ENCODE data around the gene TMEM263.
"Not testable (repeated sequence)": the region's sequence is repeated elsewhere in the genome, so short reads cannot be mapped to it uniquely, and the experiment has no call there.

Gene TMEM263

DNA sequence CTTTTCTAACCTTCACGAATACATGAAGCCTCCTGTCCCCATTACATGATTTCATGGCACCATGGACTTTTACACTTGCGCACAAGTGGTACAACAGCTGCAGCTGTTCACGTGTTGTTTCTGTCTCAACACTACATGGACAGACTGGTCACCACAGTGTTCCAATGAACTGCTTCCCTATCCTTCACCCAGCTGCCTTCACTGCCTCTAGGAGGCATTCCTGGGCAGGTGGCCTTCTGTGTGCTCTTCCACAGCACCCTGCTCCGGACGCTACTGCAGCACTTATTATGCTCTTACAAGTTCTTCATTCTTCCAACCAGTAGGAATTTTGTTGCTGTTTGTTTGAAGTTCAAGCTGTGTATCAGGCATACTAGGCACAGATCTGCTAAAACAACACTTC lies 29.8 kb downstream of the TMEM263 start:
- DNase-seq (ENCODE audit: low read depth in 2 of 3, low spot score in 2 of 3): no peak

DNA sequence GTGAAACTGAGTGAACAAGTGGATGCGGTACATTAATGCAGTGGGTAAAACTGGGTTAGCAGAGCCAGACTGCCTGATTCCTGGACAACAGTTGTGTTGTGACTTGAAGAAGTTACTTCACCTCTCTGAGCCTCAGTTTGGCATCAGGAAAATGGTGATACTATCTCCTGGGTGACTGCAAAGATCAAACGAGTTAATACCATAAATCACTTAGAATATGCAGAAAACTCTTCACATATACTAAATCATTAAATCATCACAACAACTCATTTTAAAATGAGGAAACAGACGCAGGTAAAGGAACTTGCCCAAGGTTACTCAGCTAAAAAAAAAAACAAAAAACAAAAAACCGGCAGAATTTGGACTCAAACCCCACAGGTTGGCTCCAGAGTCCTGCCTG lies 30.4 kb downstream of the TMEM263 start:
- no peak for DNase-seq (ENCODE audit: low read depth in 2 of 3, low spot score in 2 of 3)

DNA sequence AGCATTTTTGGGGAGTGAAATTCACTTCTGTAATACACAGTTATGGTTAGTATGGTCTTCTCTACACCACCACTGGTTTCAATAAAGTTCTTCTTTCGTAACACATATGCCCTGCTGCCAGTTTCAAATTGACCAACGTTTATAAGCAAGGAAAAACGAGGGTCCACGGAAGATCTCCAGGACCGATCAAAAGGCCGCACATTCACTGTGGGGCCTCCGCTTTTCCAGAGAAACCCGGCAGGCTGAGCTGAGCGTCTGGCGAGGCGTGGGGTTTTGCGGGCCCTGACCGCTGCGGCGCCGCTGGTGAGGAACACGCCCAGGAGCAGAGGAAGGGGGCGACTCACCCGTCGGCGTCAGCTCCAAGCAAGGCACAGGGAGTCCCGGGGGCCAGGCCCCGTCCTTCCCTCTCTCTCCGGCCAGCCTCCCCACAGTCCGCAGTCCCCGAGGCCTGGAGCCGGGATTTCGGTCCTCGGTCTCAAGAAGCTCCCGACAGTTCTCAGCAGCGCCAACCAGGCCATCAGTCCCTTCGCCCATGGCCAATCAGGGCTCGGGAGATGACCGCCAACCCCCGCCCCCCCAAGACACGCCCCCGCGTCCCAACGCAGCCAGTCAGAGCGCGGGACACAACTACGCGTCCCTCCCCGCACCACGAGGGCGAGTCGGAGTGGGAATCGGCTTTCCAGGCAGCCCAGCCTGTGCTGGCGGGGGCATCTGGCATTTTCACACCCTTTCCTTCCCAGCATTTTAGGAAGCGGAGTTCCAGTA lies 31.1 kb downstream of the TMEM263 start, which contains the start of gene MTERF2:
Gene MTERF2, minus strand, starts transcription at position 522 of the 765 bp plus-strand sequence. CDS start 8,432 bp downstream, outside the sequence.
- peak; percentile 56 to 59 (median 56) for DNase-seq (ENCODE audit: low read depth in 2 of 3, low spot score in 2 of 3)

DNA sequence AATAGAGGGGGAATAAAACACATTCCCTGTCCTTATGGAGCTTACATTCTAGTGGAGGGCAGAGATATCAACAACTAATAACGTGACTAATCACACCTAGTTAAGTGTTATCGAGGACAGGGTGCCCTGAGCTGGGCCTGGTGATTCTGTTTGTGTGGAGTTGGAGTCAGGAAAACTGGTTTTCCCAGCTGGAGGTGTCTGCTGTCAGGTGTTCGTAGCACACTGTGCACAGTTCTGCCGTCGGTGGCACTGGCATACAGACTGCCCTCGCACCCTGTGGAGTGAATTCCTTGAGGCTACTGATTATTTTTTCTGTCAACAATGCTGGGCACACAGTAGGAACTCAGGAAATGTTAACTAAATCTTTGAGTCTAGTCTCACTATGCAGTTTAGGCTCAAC lies 32.1 kb downstream of the TMEM263 start:
- no peak for DNase-seq (ENCODE audit: low read depth in 2 of 3, low spot score in 2 of 3)

DNA sequence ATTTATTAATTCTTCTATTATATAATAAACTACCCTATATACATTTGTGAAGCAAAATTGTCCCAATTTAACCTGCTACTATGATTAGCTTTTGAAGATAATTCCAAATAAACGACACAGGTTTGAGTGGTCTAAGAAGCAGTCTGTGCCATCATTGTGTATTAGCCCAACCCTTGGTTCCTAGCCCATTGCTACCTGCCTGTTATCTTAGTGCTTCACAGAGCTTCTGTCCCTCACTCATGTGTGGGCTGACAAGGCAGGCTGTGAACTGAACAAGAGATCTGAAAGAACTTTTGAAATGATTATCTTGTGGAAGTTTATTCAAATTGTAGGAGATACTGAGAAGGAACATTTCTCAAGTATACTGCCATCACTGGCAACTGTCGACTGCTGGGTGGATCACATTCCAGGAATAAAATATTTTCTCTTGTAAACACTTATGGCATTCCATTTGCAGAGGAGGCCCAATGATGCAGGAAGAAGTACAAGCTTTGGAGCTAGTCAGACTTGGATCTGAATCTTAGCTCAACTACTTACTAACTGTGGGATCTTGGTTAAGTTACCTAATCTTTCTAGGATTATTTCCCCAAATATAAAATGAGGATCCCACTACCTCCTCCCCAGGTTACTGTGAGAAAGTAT lies 39.0 kb downstream of the TMEM263 start:
- DNase-seq (ENCODE audit: low read depth in 2 of 3, low spot score in 2 of 3): no peak

DNA sequence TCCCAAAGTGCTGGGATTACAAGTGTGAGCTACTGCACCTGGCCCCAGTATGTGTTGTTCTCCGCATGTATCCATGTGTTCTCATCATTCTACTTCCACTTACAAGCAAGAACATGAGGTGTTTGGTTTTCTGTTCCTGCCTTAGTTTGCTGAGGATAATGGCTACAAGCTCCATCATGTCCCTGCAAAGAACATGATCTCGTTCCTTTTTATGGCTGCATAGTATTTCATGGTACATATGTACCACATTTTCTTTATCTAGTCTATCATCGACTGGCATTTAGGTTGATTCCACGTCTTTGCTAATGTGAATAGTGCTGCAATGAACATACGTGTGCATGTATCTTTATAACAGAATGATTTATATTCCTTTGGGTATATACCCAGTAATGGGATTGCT lies 40.4 kb downstream of the TMEM263 start:
- not testable (repeated sequence) for DNase-seq (ENCODE audit: low read depth in 2 of 3, low spot score in 2 of 3)

DNA sequence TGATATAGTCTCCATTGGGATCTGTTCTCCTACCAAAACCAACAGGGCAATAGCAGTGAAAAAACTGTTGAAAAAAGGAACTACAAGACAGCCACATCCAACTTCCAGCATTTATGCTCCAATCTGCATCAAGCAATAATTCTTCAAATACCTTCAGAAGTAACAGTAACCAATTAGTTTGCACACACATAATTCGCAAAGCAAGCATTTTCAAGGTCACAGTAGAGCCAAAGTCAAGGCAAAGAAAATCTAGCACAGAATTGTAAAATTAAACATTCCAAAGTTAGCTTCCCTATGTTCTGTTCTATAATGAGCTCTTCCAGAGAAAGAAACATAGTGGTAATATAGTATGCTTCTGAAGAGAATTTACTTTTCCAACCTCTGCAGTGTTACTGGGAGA lies 42.2 kb downstream of the TMEM263 start:
- no peak for DNase-seq (ENCODE audit: low read depth in 2 of 3, low spot score in 2 of 3)

DNA sequence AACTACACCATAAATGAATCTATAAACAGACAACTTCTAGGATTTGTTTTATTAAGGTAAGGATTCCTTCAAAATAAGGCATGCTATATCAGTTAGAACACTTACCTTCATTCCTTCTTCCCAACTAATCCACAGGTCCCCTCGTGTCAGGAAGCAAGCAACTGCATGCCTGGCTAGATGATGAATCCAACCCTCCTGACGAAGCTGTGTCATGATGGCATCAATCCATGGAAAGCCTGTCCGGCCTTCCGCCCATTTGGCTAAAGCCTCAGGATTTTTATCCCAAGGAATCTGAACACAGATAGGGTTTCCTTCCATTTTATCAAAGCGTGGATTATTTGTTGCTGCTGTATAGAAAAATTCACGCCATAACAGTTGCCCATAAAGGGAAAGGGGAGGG lies 43.7 kb downstream of the TMEM263 start:
- DNase-seq (ENCODE audit: low read depth in 2 of 3, low spot score in 2 of 3): no peak

DNA sequence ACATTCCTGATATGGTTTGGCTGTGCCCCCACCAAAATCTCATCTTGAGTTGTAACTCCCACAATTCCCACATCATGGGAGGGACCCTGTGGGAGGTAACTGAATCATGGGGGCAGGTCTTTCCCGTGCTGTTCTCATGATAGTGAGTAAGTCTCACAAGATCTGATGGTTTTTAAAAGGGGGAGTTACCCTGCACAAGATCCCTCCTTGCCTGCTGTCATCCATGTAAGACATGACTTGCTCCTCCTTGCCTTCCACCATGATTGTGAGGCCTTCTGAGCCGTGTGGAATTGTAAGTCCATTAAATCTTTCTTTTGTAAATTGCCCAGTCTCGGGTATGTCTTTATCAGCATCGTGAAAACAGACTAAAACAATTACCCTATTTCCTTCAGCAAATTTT lies 47.0 kb downstream of the TMEM263 start:
- not testable (repeated sequence) for DNase-seq (ENCODE audit: low read depth in 2 of 3, low spot score in 2 of 3)

DNA sequence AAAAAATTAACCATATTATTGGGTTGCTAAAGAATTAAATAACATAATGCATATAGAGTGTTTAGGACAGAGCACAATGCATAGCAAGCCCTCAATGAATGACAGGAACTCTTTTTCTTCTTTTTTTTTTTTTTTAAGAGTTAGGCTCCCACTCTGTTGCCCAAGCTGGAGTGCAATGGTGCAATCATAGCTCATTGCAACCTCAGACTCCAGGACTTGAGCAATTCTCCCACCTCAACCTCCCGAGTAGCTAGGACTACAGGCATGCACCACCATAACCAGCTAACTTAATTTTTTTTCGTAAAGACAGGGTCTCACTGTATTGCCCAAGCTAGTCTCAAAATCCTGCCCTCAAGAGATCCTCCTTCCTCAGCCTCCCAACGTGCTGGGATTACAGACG lies 51.7 kb downstream of the TMEM263 start:
- DNase-seq (ENCODE audit: low read depth in 2 of 3, low spot score in 2 of 3): no peak

DNA sequence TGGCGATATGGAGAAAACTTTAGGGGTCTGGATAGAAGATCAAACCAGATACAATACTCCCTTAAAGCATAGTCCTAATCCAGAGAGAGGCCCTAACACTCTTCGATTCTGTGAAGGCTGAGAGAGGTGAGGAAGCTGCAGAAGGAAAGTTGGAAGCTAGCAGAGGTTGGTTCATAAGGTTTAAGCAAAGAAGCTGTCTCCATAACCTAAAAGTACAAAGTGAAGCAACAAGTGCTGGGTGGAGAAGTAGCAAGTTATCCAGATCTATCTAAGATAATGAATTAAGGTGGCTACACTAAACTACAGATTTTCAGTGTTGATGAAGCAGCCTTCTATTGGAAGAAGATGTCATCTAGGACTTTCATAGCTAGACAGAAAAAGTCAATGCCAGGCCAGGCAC lies 55.8 kb downstream of the TMEM263 start:
- DNase-seq (ENCODE audit: low read depth in 2 of 3, low spot score in 2 of 3): no peak

DNA sequence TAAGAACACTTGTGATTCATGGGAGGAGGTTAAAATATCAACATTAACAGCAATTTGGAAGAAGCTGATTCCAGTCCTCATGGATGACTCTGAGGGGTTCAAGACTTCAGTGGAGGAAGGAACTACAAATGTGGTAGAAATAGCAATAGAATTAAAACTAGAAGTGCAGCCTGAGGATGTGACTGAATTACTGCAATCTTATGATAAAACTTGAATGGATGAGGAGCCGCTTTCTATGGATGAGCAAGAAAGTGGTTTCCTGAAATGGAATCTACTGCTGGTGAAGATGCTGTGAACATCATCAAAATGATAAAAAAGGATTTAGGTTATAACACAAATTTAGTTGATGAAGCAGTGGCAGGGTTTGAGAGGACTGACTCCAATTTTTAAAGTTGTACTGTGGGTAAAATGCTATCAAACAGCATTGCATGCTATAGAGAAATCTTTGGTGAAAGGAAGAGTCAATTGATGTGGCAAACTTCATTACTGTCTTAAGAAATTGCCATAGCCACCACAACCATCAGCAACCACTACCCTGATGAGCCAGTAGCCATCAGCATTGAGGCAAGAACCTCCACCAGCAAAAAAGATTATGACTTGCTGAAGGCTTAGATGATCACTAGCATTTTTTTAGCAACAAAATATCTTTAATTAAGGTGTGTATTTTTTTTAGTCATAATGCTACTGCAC lies 57.2 kb downstream of the TMEM263 start:
- no peak for DNase-seq (ENCODE audit: low read depth in 2 of 3, low spot score in 2 of 3)

DNA sequence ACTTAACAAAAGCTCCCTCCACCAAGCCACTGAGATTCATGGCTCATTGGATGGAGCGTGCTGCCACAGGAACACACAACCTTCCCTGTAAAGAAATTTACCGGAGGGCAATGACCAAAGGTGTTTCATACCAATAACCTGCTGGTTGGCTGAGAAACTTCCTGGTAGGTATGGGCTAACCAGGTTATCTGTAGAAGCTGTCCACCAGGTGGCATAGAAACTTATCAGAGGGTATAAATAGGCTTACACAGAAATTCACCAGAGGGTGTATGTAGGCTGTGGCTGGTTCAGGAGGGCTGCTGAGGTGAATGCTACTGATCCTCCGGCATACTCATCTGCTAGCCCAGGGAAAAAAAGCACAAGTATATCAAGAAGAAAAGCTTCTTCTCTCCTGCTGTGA lies 58.3 kb downstream of the TMEM263 start:
- DNase-seq (ENCODE audit: low read depth in 2 of 3, low spot score in 2 of 3): no peak

DNA sequence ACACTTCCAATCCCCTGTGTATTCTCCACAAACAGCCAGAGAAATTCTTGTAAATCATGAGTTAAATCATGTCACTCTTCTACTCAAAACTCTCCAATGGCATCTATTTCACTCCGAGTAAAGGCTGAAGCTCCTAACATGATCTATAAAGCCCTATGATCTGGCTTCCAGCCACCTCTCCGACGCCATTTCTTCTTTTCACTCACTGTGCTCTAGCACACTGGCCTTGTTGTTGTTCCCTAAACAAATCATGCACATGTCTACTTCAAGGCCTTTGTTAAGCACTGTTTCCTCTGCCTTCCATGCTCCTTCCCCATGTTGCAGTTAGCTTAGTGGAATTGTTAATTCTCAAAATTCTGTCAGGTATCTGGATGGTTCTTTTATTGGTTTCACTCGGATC lies 61.3 kb downstream of the TMEM263 start:
- no peak for DNase-seq (ENCODE audit: low read depth in 2 of 3, low spot score in 2 of 3)

DNA sequence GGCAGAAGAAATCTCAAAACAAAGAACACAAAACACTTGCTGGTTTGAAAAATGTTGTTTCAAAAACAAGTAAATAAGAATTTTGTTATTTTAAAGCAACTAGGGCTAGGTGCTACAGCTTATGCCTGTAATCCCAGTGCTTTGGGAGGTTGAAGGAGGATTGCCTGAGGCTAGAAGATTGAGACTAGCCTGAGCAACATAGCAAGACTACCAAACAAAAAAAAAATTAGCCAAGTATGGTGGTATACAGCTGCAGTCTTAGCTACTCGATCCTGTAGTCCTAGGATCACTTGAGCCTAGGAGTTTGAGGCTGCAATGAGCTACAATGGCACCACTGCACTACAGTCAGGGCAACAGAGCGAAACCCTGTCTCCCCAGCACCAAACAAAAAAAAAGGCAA lies 63.8 kb downstream of the TMEM263 start:
- DNase-seq (ENCODE audit: low read depth in 2 of 3, low spot score in 2 of 3): no peak

Measured in activated CD8-positive, alpha-beta memory T cell treated with anti-CD3 and anti-CD28 coated beads for 48 hours (primary cell).